SU-DHL-6 (cell line): ENCODE measurements around the gene SMIM45.

ENCODE experiments used
- H2AFZ ChIP-seq: fragments of 200-600 bp; sonication (generic); 2 replicates; pipeline ENCODE4 v1.6.1; 2014; ENCODE audit warnings: low read depth, mild to moderate bottlenecking, moderate library complexity, mixed read lengths, antibody characterized with exemption, low read length; ENCODE audit not compliant: severe bottlenecking
- H3F3A ChIP-seq: fragments of 200-600 bp; shearing (Covaris generic); 2 replicates; pipeline ENCODE4 v1.6.0; 2016; ENCODE audit warnings: antibody characterized with exemption, mild to moderate bottlenecking; ENCODE audit not compliant: insufficient read depth
- H3K27ac ChIP-seq: fragments of 200-600 bp; sonication (generic); 2 replicates; pipeline ENCODE4 v1.5.1; 2016; ENCODE audit warnings: low read depth, mild to moderate bottlenecking, low read length, moderate library complexity, mixed read lengths
- H3K27me3 ChIP-seq: fragments of 200-600 bp; sonication (generic), shearing (Covaris generic); 2 replicates; pipeline ENCODE4 v1.6.0; 2014; ENCODE audit warnings: mild to moderate bottlenecking, low read length
- H3K36me3 ChIP-seq: fragments of 200-600 bp; sonication (generic); 2 replicates; pipeline ENCODE4 v1.6.1; 2014; ENCODE audit warnings: mild to moderate bottlenecking, low read length, mixed read lengths
- H3K4me2 ChIP-seq: fragments of 300-600, 200-600 bp; shearing (Covaris generic), sonication (generic); 2 replicates; pipeline ENCODE4 v1.6.0; 2014; ENCODE audit warnings: low read length, low read depth, mild to moderate bottlenecking; ENCODE audit not compliant: poor library complexity, severe bottlenecking
- H3K4me3 ChIP-seq: fragments of 200-600 bp; sonication (generic); 2 replicates; pipeline ENCODE4 v1.5.1; 2014; ENCODE audit warnings: antibody characterized with exemption, low read length, mild to moderate bottlenecking, mixed read lengths; ENCODE audit not compliant: insufficient read depth, poor library complexity, severe bottlenecking
- H3K79me2 ChIP-seq: fragments of 200-600 bp; sonication (generic); 2 replicates; pipeline ENCODE4 v1.6.1; 2014; ENCODE audit warnings: mild to moderate bottlenecking, low read length, moderate library complexity; ENCODE audit not compliant: insufficient read depth
- H3K9ac ChIP-seq: fragments of 200-600 bp; sonication (generic); 2 replicates; pipeline ENCODE4 v1.7.0; 2014; ENCODE audit warnings: mild to moderate bottlenecking, low read length
- H3K9me2 ChIP-seq: fragments of 200-600 bp; sonication (generic); replicated peaks from 2 replicates; pipeline ENCODE4 v1.6.1; 2014; ENCODE audit warnings: low read length; ENCODE audit not compliant: insufficient read depth
- H3K9me3 ChIP-seq: fragments of 200-600 bp; sonication (generic); 2 replicates; pipeline ENCODE4 v1.6.1; 2014; ENCODE audit warnings: low read length, mixed read lengths; ENCODE audit not compliant: insufficient read depth
- H4K20me1 ChIP-seq: fragments of 200-600 bp; sonication (generic); 2 replicates; pipeline ENCODE4 v1.6.1; 2014; ENCODE audit warnings: low read depth, mild to moderate bottlenecking, antibody characterized with exemption, low read length, moderate library complexity, mixed read lengths
- EZH2phosphoT487 ChIP-seq: fragments of 200-600 bp; sonication (generic), shearing (Covaris generic); conservative IDR thresholded peaks from 2 replicates; pipeline ENCODE4 v1.6.1; 2018; ENCODE audit warnings: mild to moderate bottlenecking, antibody characterized with exemption, low read length, moderate library complexity, mixed read lengths
- TF ChIP-seq, protein P1 (sequence below): fragments of 200-600 bp; sonication (generic); IDR thresholded peaks from one replicate; pipeline ENCODE4 v1.5.1; 2017; ENCODE audit warnings: antibody characterized with exemption, mild to moderate bottlenecking, low read length, moderate library complexity; ENCODE audit not compliant: insufficient read depth, poor library complexity, severe bottlenecking

Gene SMIM45

DNA sequence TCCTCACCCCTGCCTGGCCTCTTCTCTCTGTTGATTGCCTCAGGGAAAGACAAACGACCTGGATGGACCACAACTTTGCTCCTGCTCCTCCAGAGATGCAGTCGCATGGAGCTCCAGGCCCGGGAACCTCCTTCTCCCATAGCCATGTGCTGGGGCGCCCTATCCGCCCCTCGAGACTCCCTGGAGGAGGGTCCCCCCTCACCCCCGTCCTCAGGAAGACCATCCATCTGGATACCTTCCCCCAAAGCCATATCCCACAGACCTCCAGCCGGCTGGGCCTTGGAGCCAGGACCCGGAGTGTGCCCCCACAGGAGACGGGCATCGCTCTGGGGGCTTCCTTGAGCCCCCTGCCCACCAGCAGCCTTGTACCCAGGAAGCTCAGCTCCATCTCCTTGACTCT is 19.5 kb downstream of the SMIM45 start:
- TF ChIP-seq EZH2phosphoT487, result no peak
- TF ChIP-seq, protein P1, sequence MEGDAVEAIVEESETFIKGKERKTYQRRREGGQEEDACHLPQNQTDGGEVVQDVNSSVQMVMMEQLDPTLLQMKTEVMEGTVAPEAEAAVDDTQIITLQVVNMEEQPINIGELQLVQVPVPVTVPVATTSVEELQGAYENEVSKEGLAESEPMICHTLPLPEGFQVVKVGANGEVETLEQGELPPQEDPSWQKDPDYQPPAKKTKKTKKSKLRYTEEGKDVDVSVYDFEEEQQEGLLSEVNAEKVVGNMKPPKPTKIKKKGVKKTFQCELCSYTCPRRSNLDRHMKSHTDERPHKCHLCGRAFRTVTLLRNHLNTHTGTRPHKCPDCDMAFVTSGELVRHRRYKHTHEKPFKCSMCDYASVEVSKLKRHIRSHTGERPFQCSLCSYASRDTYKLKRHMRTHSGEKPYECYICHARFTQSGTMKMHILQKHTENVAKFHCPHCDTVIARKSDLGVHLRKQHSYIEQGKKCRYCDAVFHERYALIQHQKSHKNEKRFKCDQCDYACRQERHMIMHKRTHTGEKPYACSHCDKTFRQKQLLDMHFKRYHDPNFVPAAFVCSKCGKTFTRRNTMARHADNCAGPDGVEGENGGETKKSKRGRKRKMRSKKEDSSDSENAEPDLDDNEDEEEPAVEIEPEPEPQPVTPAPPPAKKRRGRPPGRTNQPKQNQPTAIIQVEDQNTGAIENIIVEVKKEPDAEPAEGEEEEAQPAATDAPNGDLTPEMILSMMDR, result no peak
- Histone ChIP-seq H3K4me3 (no peak overlapping the region), H3K4me2 (no peak overlapping the region), H3F3A (no peaks in the 10 kb centered on the region), H3K9ac (no peak overlapping the region), H3K9me3 (no peaks in the 10 kb centered on the region), H3K9me2 (no peaks in the 10 kb centered on the region), H3K27me3 (no peaks in the 10 kb centered on the region), H2AFZ (no peak overlapping the region), H3K36me3 (no peaks in the 10 kb centered on the region), H3K27ac (no peak overlapping the region), H3K79me2 (no peaks in the 10 kb centered on the region), H4K20me1 (no peaks in the 10 kb centered on the region)

DNA sequence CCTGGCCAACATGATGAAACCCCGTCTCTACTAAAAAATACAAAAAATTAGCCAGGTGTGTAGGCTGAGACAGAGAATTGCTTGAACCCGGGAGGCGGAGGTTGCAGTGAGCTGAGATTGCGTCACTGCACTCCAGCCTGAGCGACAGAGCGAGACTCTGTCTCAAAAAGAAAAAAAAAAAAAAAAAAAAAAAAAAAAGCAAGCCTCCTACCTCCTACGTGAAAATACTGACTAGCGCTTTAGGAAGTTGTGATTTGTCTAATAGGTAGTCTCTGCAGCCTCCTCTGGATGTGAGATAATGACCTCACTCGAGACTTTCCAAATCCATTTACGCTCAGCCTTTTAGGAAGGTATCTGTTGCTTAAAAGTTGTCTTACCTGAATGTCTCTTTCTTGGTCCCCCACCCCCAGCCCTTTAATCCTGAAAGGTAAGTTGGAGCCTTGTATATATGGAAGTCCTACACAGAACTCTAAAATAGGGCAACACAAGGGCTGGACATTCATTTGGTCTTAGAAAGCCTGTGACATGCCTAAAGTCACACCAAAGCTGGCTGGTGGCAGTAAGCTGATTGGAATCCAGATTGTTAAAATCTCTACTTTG is 22.8 kb downstream of the SMIM45 start:
- H3K4me2 ChIP-seq, result no peak overlapping the region
- no peaks in the 10 kb centered on the region for H3F3A ChIP-seq
- no peak overlapping the region for H2AFZ ChIP-seq
- no peaks in the 10 kb centered on the region for H4K20me1 ChIP-seq
- H3K36me3 ChIP-seq, result no peaks in the 10 kb centered on the region
- no peak overlapping the region for H3K27ac ChIP-seq
- H3K9ac ChIP-seq, result no peak overlapping the region
- no peak overlapping the region for H3K4me3 ChIP-seq
- no peaks in the 10 kb centered on the region for H3K9me2 ChIP-seq
- H3K9me3 ChIP-seq, result no peaks in the 10 kb centered on the region
- TF ChIP-seq, protein P1, result no peak
- TF ChIP-seq EZH2phosphoT487, result no peak
- H3K27me3 ChIP-seq, result no peaks in the 10 kb centered on the region
- H3K79me2 ChIP-seq, result no peaks in the 10 kb centered on the region

DNA sequence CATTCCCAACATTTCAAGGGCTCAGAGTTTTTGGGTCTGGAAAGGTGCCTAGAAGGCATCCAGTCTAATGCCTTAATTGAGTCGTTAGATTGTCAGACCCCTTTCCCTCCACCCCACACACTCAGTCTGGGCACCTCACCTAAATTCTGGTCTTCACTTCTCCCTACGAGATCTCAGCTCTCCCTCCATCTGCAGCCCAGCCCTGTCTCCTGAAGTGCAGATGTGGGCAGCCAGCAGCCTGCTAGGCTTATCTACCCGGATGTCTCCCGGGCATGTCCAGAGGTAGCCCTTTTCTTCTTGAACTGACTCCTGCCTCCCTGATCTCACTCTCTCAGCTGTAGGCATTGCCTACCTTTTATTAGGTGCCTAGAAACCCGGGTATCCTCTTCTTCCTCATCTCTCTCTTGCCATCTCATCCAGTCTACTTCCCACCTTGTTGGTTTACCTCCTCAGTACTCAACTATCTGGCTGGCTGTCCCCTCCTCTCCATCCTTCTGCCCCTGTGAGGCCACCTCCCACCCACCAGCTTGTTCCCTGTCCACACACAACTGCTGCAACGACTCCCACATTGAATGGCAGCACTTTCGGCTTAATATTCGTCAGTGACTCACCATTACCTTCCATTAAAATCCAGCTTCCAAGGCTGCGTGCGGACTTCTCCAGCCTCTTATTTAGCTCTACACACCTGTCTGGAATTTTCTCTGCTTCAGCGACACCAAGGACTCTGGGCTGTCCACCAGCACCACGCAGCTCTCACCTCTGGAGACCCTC is 23.5 kb downstream of the SMIM45 start:
- no peak overlapping the region for H3K4me2 ChIP-seq

More for the DNA sequence above, 23.5 kb downstream of the SMIM45 start:
- no peaks in the 10 kb centered on the region for H3K36me3 ChIP-seq
- TF ChIP-seq EZH2phosphoT487, result no peak
- TF ChIP-seq, protein P1, result no peak
- H2AFZ ChIP-seq, result no peak overlapping the region
- no peaks in the 10 kb centered on the region for H3K9me2 ChIP-seq
- H3K4me3 ChIP-seq, result no peak overlapping the region
- H3K9me3 ChIP-seq, result no peaks in the 10 kb centered on the region
- H3K27ac ChIP-seq, result no peak overlapping the region
- no peaks in the 10 kb centered on the region for H4K20me1 ChIP-seq
- no peak overlapping the region for H3K9ac ChIP-seq
- H3K27me3 ChIP-seq, result no peaks in the 10 kb centered on the region
- no peaks in the 10 kb centered on the region for H3F3A ChIP-seq
- no peaks in the 10 kb centered on the region for H3K79me2 ChIP-seq
